SU-DHL-6 (cell line): ENCODE measurements around the gene WSCD1.

ENCODE experiments used
- H2AFZ ChIP-seq: fragments of 200-600 bp; sonication (generic); 2 replicates; pipeline ENCODE4 v1.6.1; 2014; ENCODE audit warnings: low read depth, mild to moderate bottlenecking, moderate library complexity, mixed read lengths, antibody characterized with exemption, low read length; ENCODE audit not compliant: severe bottlenecking
- H3F3A ChIP-seq: fragments of 200-600 bp; shearing (Covaris generic); 2 replicates; pipeline ENCODE4 v1.6.0; 2016; ENCODE audit warnings: antibody characterized with exemption, mild to moderate bottlenecking; ENCODE audit not compliant: insufficient read depth
- H3K27ac ChIP-seq: fragments of 200-600 bp; sonication (generic); 2 replicates; pipeline ENCODE4 v1.5.1; 2016; ENCODE audit warnings: low read depth, mild to moderate bottlenecking, low read length, moderate library complexity, mixed read lengths
- H3K27me3 ChIP-seq: fragments of 200-600 bp; sonication (generic), shearing (Covaris generic); 2 replicates; pipeline ENCODE4 v1.6.0; 2014; ENCODE audit warnings: mild to moderate bottlenecking, low read length
- H3K36me3 ChIP-seq: fragments of 200-600 bp; sonication (generic); 2 replicates; pipeline ENCODE4 v1.6.1; 2014; ENCODE audit warnings: mild to moderate bottlenecking, low read length, mixed read lengths
- H3K4me2 ChIP-seq: fragments of 300-600, 200-600 bp; shearing (Covaris generic), sonication (generic); 2 replicates; pipeline ENCODE4 v1.6.0; 2014; ENCODE audit warnings: low read length, low read depth, mild to moderate bottlenecking; ENCODE audit not compliant: poor library complexity, severe bottlenecking
- H3K4me3 ChIP-seq: fragments of 200-600 bp; sonication (generic); 2 replicates; pipeline ENCODE4 v1.5.1; 2014; ENCODE audit warnings: antibody characterized with exemption, low read length, mild to moderate bottlenecking, mixed read lengths; ENCODE audit not compliant: insufficient read depth, poor library complexity, severe bottlenecking
- H3K79me2 ChIP-seq: fragments of 200-600 bp; sonication (generic); 2 replicates; pipeline ENCODE4 v1.6.1; 2014; ENCODE audit warnings: mild to moderate bottlenecking, low read length, moderate library complexity; ENCODE audit not compliant: insufficient read depth
- H3K9ac ChIP-seq: fragments of 200-600 bp; sonication (generic); 2 replicates; pipeline ENCODE4 v1.7.0; 2014; ENCODE audit warnings: mild to moderate bottlenecking, low read length
- H3K9me2 ChIP-seq: fragments of 200-600 bp; sonication (generic); replicated peaks from 2 replicates; pipeline ENCODE4 v1.6.1; 2014; ENCODE audit warnings: low read length; ENCODE audit not compliant: insufficient read depth
- H3K9me3 ChIP-seq: fragments of 200-600 bp; sonication (generic); 2 replicates; pipeline ENCODE4 v1.6.1; 2014; ENCODE audit warnings: low read length, mixed read lengths; ENCODE audit not compliant: insufficient read depth
- H4K20me1 ChIP-seq: fragments of 200-600 bp; sonication (generic); 2 replicates; pipeline ENCODE4 v1.6.1; 2014; ENCODE audit warnings: low read depth, mild to moderate bottlenecking, antibody characterized with exemption, low read length, moderate library complexity, mixed read lengths
- EZH2phosphoT487 ChIP-seq: fragments of 200-600 bp; sonication (generic), shearing (Covaris generic); conservative IDR thresholded peaks from 2 replicates; pipeline ENCODE4 v1.6.1; 2018; ENCODE audit warnings: mild to moderate bottlenecking, antibody characterized with exemption, low read length, moderate library complexity, mixed read lengths
- TF ChIP-seq, protein P1 (sequence below): fragments of 200-600 bp; sonication (generic); IDR thresholded peaks from one replicate; pipeline ENCODE4 v1.5.1; 2017; ENCODE audit warnings: antibody characterized with exemption, mild to moderate bottlenecking, low read length, moderate library complexity; ENCODE audit not compliant: insufficient read depth, poor library complexity, severe bottlenecking

WSCD1 gene

GRCh38 chr17:6105649-6106007 lies 35.4 kb downstream of the WSCD1 start:
- Histone ChIP-seq H3K9me3 (no peaks in the 10 kb centered on the region), H3K4me2 (no peak overlapping the region), H2AFZ (no peak overlapping the region), H3K27ac (no peak overlapping the region), H3F3A (no peaks in the 10 kb centered on the region), H3K9me2 (no peaks in the 10 kb centered on the region), H4K20me1 (no peaks in the 10 kb centered on the region), H3K36me3 (no peaks in the 10 kb centered on the region), H3K9ac (no peak overlapping the region), H3K79me2 (no peaks in the 10 kb centered on the region), H3K27me3 (no peaks in the 10 kb centered on the region), H3K4me3 (no peak overlapping the region)
- no peak for TF ChIP-seq EZH2phosphoT487
- TF ChIP-seq, protein P1, sequence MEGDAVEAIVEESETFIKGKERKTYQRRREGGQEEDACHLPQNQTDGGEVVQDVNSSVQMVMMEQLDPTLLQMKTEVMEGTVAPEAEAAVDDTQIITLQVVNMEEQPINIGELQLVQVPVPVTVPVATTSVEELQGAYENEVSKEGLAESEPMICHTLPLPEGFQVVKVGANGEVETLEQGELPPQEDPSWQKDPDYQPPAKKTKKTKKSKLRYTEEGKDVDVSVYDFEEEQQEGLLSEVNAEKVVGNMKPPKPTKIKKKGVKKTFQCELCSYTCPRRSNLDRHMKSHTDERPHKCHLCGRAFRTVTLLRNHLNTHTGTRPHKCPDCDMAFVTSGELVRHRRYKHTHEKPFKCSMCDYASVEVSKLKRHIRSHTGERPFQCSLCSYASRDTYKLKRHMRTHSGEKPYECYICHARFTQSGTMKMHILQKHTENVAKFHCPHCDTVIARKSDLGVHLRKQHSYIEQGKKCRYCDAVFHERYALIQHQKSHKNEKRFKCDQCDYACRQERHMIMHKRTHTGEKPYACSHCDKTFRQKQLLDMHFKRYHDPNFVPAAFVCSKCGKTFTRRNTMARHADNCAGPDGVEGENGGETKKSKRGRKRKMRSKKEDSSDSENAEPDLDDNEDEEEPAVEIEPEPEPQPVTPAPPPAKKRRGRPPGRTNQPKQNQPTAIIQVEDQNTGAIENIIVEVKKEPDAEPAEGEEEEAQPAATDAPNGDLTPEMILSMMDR: no peak

DNA sequence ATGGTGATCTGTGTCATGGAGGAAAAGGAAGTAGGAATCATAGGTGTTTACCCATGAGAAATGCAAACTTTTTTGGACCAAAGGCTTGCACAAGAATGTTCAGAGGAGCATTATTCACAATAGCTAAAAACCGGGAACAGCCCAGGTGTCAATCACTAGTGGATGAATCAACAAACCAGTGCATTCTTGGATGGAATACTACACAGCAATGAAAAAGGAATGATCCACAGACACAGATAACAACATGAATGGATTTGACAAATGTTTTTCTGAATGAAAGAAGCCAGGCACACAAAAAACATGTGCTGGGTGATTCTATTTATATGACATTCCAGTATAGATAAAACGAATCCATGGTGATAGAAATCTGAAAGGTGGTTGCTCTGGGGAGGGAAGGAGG lies 36.0 kb downstream of the WSCD1 start:
- no peak overlapping the region for H3K27ac ChIP-seq
- H2AFZ ChIP-seq: no peak overlapping the region
- H3K9me3 ChIP-seq: no peaks in the 10 kb centered on the region
- H4K20me1 ChIP-seq: no peaks in the 10 kb centered on the region
- no peak for TF ChIP-seq EZH2phosphoT487
- TF ChIP-seq, protein P1: no peak
- no peaks in the 10 kb centered on the region for H3K79me2 ChIP-seq
- H3K36me3 ChIP-seq: no peaks in the 10 kb centered on the region
- H3K4me3 ChIP-seq: no peak overlapping the region
- H3K9me2 ChIP-seq: no peaks in the 10 kb centered on the region
- no peak overlapping the region for H3K4me2 ChIP-seq
- H3F3A ChIP-seq: no peaks in the 10 kb centered on the region
- H3K9ac ChIP-seq: no peak overlapping the region
- H3K27me3 ChIP-seq: no peaks in the 10 kb centered on the region

- Histone ChIP-seq H3K4me3 (no peak overlapping the region), H3K4me2 (no peak overlapping the region), H3K9ac (no peak overlapping the region), H3K9me3 (no peaks in the 10 kb centered on the region), H3K36me3 (no peaks in the 10 kb centered on the region), H2AFZ (no peak overlapping the region), H3K9me2 (no peaks in the 10 kb centered on the region), H3K79me2 (no peaks in the 10 kb centered on the region), H3F3A (no peaks in the 10 kb centered on the region), H3K27ac (no peak overlapping the region), H3K27me3 (no peaks in the 10 kb centered on the region), H4K20me1 (no peaks in the 10 kb centered on the region)
- TF ChIP-seq EZH2phosphoT487: no peak
- TF ChIP-seq, protein P1: no peak
Measured at GRCh38 chr17:6107791-6108190, 37.6 kb downstream of the WSCD1 start.

- H3K79me2 ChIP-seq: no peaks in the 10 kb centered on the region
- H3K9ac ChIP-seq: no peak overlapping the region
- H3K9me2 ChIP-seq: no peaks in the 10 kb centered on the region
- H3K27ac ChIP-seq: no peak overlapping the region
- no peak overlapping the region for H3K4me2 ChIP-seq
- H4K20me1 ChIP-seq: no peaks in the 10 kb centered on the region
- no peaks in the 10 kb centered on the region for H3K36me3 ChIP-seq
- H3K9me3 ChIP-seq: no peaks in the 10 kb centered on the region
- H2AFZ ChIP-seq: no peak overlapping the region
- TF ChIP-seq, protein P1: no peak
- TF ChIP-seq EZH2phosphoT487: no peak
- H3K4me3 ChIP-seq: no peak overlapping the region
- no peaks in the 10 kb centered on the region for H3F3A ChIP-seq
- no peaks in the 10 kb centered on the region for H3K27me3 ChIP-seq
Measured at GRCh38 chr17:6108382-6108781, 38.2 kb downstream of the WSCD1 start.
